GM19025 (cell line): Measurements from ENCODE around the gene MMP27.

Experiments used
- ATAC-seq: cut with Tn5 transposase; IDR thresholded peaks from one replicate; pipeline ENCODE4 v1.9.1; 2021; ENCODE audit warnings: mild to moderate bottlenecking, low read depth, moderate library complexity; ENCODE audit not compliant: unreplicated experiment

The MMP27 gene

DNA sequence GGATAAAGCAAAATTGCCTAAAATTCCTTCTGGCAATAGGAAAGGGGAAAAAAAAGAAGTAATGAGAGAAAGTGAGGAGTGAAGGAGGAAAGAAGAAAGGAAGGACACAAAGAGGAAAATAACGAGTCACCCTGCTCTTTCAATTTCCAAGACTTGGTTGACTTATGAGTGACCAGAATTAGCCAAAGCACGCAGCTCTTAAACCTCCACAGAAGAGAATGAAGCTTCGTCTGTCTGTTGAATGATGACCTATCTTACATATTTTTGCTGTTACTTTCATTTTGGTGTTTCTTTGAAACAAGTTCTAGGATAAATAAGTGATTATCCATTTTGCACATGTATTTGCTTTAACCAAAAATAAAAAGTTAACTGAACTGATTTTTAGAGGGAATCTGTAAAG is 728 bp downstream of the MMP27 start:
- no peak for ATAC-seq

DNA sequence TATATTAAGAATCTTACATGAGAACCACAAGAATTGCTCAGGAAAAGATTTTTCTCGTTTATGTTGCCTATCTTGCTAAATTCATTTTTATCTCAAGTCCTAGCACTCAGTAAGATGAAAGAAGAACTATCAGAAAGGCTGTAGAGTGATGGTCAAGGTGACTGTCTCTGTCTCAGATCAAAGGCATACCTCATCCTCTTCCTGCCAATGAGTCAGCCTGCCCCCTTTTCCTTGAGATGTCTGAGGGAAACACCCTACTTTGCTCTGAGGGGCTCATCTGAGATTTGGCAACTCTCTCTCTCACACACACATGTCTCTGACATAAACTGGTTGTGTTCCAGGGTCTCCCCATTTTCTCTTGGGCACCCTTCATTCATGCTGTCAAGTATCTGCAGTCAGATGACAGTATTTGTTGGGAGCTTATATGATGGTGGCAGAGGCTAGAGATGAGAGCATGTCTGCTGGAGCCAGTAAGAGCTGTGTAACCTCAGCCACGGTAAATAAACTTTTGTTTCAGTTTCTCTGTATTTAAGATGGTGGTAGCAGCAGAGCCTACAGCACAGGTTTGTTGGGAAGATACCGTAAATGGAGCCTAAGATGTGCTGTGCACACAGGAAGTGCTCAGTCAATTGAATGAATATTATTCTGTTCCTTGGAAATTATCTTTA is 1.6 kb downstream of the MMP27 start:
- ATAC-seq, result no peak

DNA sequence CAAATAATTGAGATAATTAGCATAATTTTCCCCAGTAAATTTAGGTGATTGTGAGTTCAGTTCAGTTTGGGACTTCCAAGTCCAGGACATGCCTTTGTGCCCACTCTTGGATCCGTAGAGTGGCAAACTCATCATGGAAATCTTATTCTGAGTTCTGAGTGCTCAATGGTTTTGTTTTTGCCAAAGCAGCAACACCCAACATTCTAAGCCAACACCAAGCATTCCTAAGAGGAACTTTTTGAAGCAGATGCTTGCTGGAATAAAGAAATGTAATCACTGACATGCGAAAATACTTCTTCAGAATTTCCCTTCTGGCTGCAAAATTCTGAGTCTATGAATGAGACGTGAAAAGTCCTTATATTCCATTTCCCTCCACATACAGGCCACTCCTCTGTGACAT is 10.4 kb downstream of the MMP27 start:
- ATAC-seq, result no peak

DNA sequence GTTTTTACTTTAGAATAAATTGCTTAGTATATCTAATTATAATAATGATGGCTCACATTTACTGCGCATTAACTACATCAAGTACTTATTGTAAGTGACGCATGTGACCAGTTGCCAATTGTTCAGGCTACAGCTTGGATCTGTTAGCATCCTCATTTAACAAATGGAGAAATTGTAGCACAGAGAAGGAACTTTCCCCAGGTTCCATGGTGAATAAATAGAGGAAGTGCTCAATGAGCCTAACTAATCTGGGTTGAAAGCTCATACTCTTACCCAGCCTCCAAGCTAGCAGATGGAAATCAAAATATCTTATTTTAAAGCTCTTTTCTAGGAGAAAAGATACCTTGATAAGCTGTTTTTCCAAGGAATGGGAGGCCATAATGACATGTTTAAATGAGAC is 19.8 kb downstream of the MMP27 start:
- ATAC-seq, result no peak

DNA sequence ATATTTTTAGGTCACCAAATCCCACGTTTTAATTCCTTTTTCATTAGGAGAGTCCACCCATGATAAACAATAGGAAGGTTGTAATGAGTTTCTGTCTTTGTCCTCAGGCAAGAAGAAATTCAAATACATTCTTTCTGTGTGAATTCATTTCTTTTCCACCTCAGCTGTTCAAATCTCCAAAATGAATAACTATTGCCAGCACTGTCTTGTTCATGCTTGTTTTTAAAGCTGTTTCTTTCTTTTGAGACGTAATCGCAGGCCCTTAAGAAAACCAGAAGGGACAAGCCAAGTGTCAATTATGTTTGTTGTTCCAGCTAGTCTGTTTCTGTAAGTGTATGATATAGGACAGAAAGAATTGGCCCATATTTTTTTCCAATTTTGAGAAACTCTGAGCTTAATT is 20.2 kb downstream of the MMP27 start:
- no peak for ATAC-seq

DNA sequence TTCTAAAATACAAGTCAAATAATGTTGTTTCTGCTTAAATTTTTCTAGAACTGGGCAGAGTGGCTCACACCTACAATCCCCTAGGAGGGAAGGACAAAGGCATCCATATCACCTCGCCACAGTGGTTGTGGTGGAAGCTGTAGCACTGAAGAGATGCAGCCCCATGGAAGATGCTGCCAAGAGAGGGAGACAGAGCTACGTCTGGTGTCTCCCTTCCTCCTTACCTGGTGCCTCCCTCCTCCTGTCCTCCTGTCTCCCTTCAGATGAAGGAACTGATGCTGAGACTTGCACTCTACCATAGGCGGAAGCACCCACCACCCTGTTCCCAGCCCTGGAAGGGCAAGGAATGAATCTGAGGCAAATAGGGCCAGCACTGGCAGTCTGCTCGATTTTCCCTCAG is 22.3 kb downstream of the MMP27 start:
- ATAC-seq, result no peak

DNA sequence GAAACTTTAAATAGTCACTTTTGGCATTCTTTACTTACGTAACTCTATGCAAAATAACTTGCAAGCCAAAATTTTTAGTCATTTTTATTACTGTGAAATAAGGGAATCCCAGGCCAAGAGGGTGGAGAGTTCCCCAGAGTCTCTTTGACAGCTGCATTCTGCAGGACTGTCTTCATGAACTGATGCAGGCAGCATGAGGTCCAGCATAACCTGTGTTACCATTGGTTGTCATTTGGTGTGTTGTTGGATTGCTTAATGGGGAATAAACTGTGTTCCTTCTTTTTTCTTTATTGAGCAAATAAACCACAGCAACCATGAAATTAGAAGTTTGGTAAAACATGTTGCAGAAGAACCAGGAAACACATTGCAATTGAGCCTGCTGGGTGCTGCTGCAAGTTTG is 24.6 kb downstream of the MMP27 start:
- ATAC-seq, result no peak

DNA sequence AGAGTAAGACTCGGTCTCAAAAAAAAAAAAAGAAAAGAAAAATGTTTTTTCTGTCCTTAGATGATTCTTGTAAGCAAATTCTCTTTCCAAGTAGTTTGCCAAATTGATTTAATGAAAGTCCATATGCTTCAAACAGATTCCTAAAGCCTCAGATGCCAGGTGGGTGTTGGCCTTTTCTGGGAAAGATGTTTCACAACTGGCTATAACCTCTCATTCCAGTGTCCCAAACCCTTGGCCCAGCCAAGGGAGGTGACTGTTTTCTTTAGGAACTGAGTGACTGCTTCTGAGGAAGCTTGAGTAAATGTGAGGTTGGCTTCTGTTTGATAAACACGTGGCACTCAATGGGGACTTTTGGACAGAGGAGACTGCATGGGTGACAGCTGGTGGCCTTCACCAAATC is 27.5 kb downstream of the MMP27 start:
- ATAC-seq, result no peak

DNA sequence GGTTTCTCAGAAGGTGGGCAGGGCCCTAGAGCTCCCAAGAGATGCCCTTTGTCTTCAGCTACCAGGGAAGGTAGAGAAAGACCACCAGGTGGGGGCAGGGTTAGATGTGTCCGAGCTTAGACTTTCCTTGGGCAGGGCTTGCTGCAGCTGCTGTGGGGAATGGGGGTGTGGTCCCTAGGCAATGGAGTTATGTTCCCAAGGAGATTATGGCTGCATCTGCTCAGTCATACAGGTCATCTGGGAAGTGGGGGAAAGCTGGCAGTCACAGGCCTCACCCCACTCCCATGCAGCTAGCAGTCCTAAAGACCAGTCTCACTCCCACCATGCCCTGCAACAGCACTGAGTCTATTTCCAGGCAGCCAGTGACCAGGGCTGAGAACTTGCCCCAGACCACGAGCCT is 29.5 kb downstream of the MMP27 start:
- no peak for ATAC-seq

DNA sequence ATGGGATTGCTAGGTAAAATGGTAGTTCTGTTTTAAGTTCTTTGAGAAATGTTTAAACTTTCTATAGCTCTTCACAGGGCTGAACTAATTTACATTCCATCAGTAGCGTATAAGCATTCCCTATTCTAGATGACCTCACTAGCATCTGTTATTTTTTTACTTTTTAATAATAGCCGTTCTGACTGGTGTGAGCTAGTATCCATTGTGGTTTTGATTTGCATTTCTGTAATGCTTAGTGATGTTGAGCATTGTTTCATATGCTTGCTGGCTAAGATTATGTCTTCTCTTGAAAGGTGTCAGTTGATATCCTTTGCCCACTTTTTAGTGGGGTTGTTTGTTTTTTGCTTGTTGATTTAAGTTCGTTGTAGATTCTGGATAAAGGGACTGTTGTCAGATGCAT is 35.9 kb downstream of the MMP27 start:
- ATAC-seq, result no peak

DNA sequence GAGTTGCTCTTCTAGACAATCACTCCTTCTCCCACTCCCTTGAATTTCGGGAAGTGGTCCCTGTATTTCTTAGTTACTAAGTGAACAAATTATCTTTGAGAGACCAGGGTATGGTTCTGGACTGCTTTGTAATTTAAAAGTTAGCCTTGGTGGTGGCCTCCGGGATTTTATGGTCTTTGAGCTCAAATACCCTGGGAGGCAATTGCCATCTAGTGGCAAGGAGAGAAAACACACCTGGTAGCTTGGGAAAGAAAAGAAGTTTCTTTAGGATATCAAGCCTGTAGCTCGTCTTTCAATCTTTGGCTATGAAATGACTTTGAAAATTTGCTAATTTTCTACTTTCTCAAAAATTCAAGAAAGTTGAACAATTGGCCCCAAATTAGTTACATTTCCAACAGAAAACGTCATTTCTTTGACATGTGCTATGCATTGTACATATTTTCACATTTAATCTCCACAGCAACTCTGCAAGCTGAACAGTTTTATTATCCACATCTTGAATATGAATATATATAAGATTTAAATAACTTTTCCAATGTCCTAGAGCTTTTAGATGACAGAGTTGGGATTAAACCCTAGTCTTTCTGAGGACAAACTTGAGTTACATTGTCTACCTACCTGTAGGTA is 39.1 kb downstream of the MMP27 start:
- ATAC-seq, result no peak

DNA sequence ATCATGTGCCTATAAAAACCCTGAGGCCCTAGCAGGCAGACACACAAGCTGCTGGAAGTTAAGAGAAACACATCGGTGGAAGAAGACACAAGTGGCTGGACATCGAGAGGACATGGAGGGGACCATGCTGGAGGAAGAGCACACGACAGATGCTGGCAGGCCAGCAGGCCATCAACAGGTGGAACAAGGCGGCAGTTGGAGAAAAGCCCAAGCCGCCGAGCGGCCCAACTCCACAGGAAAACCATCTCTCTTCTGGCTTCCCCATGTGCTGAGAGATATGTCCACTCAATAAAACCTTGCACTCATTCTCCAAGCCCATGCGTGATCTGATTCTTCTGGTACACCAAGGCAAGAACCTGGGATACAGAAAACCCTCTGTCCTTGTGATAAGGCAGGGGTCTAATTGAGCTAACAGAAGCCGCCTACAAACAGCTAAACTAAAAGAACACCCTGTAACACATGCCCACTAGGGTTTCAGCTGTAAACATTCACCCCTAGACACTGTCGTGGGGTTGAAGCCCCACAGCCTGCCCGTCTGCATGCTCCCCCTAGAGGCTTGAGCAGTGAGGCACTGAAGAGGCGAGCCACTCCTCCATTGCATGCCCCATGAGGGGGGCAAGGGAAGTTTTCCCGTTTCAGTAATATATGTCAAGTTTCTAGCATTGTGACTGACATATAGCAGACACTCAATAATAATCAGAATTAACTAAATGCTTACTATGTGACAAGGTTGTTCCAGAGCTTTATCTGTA is 41.4 kb downstream of the MMP27 start:
- ATAC-seq, result no peak

DNA sequence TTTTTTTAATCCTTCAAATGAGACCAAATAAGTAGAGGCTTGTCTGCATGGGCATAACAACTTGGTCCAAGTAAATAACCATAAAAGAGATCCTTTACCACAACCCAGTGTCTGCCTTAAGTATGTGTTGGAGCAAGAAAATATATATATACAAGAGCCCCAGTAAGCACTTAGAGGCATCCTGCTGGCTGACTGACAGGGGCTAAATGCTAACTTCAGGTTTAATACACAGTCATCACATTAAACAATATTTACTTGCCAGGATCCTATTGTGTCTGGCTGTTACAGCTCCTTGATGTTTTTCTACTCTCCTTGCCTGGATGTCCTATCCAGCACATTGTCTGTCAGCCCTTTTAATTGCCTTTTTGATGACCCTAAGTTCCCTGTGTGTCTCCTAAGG is 43.0 kb downstream of the MMP27 start:
- no peak for ATAC-seq

DNA sequence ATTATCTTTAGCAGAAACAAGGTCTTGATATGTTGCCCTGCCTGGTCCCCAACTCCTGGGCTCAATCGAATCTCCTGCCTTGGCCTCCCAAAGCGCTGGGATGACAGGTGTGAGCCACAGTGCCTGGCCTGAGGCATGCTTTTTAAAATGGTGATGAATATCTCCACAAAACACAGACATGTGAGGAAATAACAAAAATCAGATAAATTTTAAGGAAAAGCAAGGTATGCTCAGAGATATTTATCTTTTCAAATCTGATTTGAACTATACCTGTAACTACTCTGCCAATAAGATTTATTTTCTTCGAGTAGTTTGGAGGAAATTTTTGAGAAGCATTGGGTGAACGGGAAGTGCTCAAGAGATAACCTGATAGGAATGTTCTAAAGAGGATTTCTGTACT is 44.5 kb downstream of the MMP27 start:
- no peak for ATAC-seq

DNA sequence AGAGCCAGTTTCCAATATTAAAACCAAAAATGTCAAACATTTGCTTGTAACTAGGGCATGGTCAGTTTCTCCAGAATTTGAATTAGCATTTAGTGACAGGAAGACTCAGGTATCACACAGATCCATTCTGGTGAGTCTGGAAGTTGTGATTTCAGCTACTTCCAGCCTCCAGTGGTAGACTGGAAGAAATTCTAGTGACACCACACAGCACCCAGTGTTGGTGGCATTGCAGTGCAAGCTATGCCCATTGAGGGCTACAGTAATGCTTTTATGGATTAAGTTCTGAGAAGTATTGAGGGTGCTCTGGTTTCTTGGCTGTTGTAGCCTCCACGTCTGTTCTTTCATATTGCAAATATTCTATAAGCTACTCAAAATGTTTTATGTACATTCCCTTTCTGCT is 49.0 kb downstream of the MMP27 start:
- no peak for ATAC-seq

DNA sequence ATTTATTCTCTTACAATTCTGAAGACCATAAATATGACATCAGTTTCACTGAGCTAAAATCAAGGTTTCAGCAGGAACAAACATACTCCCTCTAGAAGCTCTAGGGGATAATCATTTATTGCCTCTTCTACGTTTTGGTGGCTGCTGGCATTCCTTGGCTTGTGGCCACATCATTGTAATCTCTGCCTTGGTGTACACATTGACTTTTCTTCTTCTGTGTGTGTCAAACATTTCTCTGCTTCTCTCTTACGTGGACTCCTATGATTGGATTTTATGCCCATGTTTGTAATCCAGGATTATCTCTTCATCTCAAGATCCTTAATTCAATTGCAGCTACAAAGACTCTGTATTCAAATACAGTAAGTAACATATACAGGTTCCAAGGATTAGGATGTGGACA is 50.0 kb downstream of the MMP27 start:
- ATAC-seq, result no peak

DNA sequence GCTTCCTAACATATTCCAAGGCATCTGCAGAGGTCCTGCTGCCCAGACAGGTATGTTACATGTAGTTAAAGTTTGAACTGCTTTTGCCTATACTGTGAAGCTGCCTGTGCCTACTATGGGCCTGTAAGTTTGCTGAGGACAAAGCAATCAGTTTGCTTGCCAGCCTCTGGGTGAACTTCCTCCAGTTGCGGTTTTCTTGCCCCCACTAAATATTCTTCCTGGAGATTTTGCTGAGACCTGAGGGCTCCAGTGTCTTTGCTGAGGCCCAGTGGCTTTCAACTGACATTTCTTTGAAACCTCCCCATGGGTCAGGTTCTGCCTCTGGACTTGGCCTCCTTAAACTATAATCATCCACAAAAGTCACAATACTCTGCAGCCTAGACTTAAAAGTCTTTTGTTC is 50.8 kb downstream of the MMP27 start:
- no peak for ATAC-seq

DNA sequence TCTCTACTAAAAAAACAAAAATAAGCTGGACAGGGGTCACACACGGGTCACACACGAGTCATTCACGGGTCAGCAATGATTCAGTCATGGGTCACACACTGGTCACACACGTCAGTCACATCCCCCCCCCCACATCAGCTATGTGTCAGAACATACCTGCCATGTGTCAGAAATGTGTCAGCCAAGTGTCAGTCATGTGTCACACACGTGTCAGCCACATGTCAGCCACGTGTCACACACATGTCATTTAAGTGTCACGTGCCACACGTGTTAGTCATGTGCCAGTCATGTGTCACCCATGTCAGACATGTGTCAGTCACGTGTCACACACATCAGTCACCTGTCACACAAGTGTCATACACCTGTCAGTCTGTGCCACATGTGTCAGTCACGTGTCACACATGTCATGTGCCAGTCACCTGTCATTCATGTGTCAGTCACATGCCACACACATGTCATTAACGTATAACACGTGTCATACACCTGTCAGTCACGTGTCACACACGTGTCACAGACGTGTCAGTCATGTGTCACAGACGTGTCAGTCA is 51.8 kb downstream of the MMP27 start:
- ATAC-seq, result no peak

DNA sequence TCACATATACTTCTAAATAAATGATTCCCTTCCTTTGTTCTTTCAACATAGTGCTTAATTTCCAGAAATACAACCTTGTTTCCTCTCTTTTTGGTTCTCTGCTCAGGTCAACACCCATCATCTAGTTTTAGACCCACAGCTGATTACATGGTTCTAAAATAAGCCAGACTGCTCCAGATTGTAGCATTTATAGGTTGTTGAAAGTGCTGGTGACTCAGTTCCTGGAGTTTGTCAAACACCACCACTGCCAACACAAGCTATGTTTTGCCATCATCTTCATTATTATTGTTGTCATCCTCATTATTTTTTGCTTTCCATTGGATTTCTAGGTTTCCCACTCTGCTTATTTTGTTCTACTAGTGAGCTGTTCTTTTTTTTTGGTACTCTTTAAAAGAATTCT is 58.1 kb downstream of the MMP27 start:
- ATAC-seq, result no peak

DNA sequence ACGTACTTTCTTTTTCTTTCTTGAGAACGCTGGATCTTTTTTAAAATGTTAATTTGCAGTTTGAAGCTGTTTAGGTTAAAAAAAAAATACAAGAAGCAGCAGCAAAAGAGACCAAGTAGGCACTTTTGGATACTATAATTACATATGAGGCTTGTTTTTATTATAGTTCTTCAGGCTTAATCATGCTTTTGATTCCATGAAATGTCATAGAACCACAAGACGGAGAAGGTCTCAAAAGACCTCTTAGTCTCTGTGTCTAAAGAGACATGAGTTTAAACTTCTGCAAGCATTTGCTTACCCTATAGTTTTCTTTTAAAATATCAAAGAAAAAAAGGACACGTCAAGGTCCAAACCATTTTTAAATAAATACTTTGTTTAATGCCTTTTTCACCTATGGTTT is 61.6 kb downstream of the MMP27 start:
- ATAC-seq, result no peak
